Gastroesophageal sphincter (tissue), 4 donors: ENCODE results near the gene PPM1L. TPM values are rescaled to one million over a fixed set of nuclear protein-coding genes. Genes with fewer than 3 reads are reported as not detected.

Experiments used
- ATAC-seq: fragments of 150-250 bp; one replicate; pipeline ENCODE4 v1.9.1; 2016; ENCODE audit warnings: mild to moderate bottlenecking, moderate library complexity
- H3K27ac ChIP-seq, 4 donors: fragments of 200-600 bp; sonication (generic) in 3 of 4; 1 replicate in 3 of 4; 2 replicates in 1 of 4; pipeline ENCODE4 v1.5.1; 2016 to 2019
- H3K27me3 ChIP-seq: fragments of 200-600 bp; sonication (generic); one replicate; pipeline ENCODE4 v1.5.1; 2019
- H3K36me3 ChIP-seq, 2 donors: fragments of 200-600 bp; sonication (generic); one replicate each; pipeline ENCODE4 v1.5.1; 2019; ENCODE audit warnings: control low read depth in 1 of 2
- H3K4me1 ChIP-seq, 3 donors: fragments of 200-600 bp; sonication (generic); 1 replicate in 2 of 3; 2 replicates in 1 of 3; pipeline ENCODE4 v1.5.1; 2016 to 2019; ENCODE audit warnings: control low read depth in 2 of 3
- H3K4me3 ChIP-seq, 2 donors: fragments of 200-600 bp; sonication (generic); one replicate each; pipeline ENCODE4 v1.5.1; 2019; ENCODE audit warnings: mild to moderate bottlenecking in 1 of 2, moderate library complexity in 1 of 2
- H3K9me3 ChIP-seq, 3 donors: fragments of 200-600 bp; sonication (generic); one replicate each; pipeline ENCODE4 v1.5.1; 2017 to 2019; ENCODE audit warnings: control low read depth in 2 of 3
- CTCF ChIP-seq, 4 experiments: fragments of 200-600 bp in 2 of 4; fragments of 450-650 bp in 2 of 4; sonication (generic) in 1 of 4; IDR thresholded peaks; one replicate each; pipeline ENCODE4 v1.5.1; 2017 to 2019; ENCODE audit warnings: antibody characterized with exemption in 4 of 4, mild to moderate bottlenecking in 2 of 4, moderate library complexity in 2 of 4
- EP300 ChIP-seq: sonication (generic); formaldehyde crosslinking; IDR thresholded peaks from one replicate; pipeline ENCODE4 v1.6.1; 2017; ENCODE audit warnings: antibody characterized with exemption, mild to moderate bottlenecking
- POLR2A ChIP-seq, 2 donors: fragments of 450-650 bp; IDR thresholded peaks; one replicate each; pipeline ENCODE4 v1.6.1; 2017; ENCODE audit warnings: antibody characterized with exemption in 2 of 2, mild to moderate bottlenecking in 2 of 2, moderate library complexity in 1 of 2
- POLR2AphosphoS5 ChIP-seq: sonication (generic); formaldehyde crosslinking; IDR thresholded peaks from one replicate; pipeline ENCODE4 v1.6.1; 2017; ENCODE audit warnings: antibody characterized with exemption
- WGBS, 2 donors: methylation state at CpG; one replicate each; pipeline ENCODE4 v1.1.5; 2018; ENCODE audit warnings: low coverage in 1 of 2; 5-methylcytosine and 5-hydroxymethylcytosine counted together
- total RNA-seq, 4 donors: library from RNA; depleted of rRNA; stranded (reverse); fragments of >200 nt; gene quantifications; one replicate each; pipeline ENCODE4 v1.1.0, GENCODE V29; 2016

Gene PPM1L
- total RNA-seq, 4 donors from 2014 or later: 47.4 to 93.1 (median 60.6) TPM

DNA sequence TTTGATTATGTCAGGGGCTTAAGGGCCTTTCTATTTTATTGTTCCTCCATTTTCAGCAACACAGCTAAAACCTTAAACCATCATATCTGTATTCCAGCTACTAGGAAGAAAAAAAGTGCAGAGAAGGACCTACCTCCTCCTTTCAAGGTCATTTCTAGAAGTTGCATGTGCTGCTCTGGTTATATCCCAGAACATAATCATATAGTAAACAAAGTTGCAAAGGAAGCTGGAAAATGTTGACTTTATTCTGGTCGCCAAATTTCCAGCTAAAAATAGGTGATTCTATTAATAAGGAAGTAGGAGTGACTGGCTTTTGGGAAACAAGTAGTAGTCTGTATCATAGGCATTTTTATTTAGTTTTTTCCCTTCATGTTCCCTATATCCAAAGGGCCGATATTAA is 370.5 kb downstream of the PPM1L start:
- 60 to 66% methylated on average over 2 of the region's 2 CpGs for WGBS, 2 donors
- H3K9me3 ChIP-seq: peaks cover 0 to 49% (median 0%) of the 10 kb centered on the region in 3 donors
- TF ChIP-seq EP300 (no peak), CTCF (IDR thresholded peaks at IDR 0.05) (no peak), POLR2A (IDR thresholded peaks at IDR 0.05) (no peak), POLR2AphosphoS5 (no peak)
- H3K36me3 ChIP-seq: no peaks in the 10 kb centered on the region
- H3K27ac ChIP-seq: no peak overlapping the region
- H3K4me3 ChIP-seq: no peak overlapping the region
- no peaks in the 10 kb centered on the region for H3K4me1 ChIP-seq
- ATAC-seq: no peak
- no peaks in the 10 kb centered on the region for H3K27me3 ChIP-seq

Other genes starting within 250 kb of the PPM1L start
- 10 to 100 TPM; 42.7 to 69.5 (median 55.6) TPM for gene KPNA4, start 190.7 kb upstream of the PPM1L start, total RNA-seq
- not detected for gene ARL14, start 79.1 kb upstream of the PPM1L start, total RNA-seq